Progenitor cell of endocrine pancreas (in vitro differentiated cells): Measurements from ENCODE around the gene CEBPG. TPM values are rescaled to one million over a fixed set of nuclear protein-coding genes. Genes with fewer than 3 reads are reported as not detected.
A peak's percentile ranks its signal among the peaks of the same experiment; 100 is the strongest.

Source experiments
- DNase-seq: peaks from one replicate; pipeline ENCODE4 v3.0.0; 2021; ENCODE audit warnings: low spot score; ENCODE audit not compliant: unreplicated experiment
- H3K27ac Mint-ChIP-seq: 2 replicates; pipeline ENCODE4 v1.8.0; 2021; ENCODE audit warnings: mild to moderate bottlenecking, moderate library complexity, mixed read lengths
- H3K27me3 Mint-ChIP-seq: 2 replicates; pipeline ENCODE4 v1.8.0; 2021; ENCODE audit warnings: mixed read lengths
- H3K36me3 Mint-ChIP-seq: 2 replicates; pipeline ENCODE4 v1.8.0; 2022; ENCODE audit warnings: mixed read lengths; ENCODE audit not compliant: insufficient read depth
- H3K4me1 Mint-ChIP-seq: 2 replicates; pipeline ENCODE4 v1.8.0; 2021; ENCODE audit warnings: low read depth, mixed read lengths
- H3K4me3 Mint-ChIP-seq: 2 replicates; pipeline ENCODE4 v1.8.0; 2021; ENCODE audit warnings: low read depth, mild to moderate bottlenecking, moderate library complexity, mixed read lengths
- H3K9me3 Mint-ChIP-seq: 2 replicates; pipeline ENCODE4 v1.8.0; 2021; ENCODE audit warnings: low read depth, mixed read lengths
- CTCF ChIP-seq: fragments of 200-600 bp; sonication (generic); IDR thresholded peaks from one replicate; pipeline ENCODE4 v1.5.0; 2021; ENCODE audit warnings: antibody characterized with exemption, mild to moderate bottlenecking; ENCODE audit not compliant: unreplicated experiment
- total RNA-seq: library from RNA; stranded (reverse); gene quantifications from 2 replicates; pipeline ENCODE4 v1.2.1, GENCODE V29; 2021

Gene CEBPG
- total RNA-seq, 1 donor from 2014 or later = 33.6 TPM

DNA sequence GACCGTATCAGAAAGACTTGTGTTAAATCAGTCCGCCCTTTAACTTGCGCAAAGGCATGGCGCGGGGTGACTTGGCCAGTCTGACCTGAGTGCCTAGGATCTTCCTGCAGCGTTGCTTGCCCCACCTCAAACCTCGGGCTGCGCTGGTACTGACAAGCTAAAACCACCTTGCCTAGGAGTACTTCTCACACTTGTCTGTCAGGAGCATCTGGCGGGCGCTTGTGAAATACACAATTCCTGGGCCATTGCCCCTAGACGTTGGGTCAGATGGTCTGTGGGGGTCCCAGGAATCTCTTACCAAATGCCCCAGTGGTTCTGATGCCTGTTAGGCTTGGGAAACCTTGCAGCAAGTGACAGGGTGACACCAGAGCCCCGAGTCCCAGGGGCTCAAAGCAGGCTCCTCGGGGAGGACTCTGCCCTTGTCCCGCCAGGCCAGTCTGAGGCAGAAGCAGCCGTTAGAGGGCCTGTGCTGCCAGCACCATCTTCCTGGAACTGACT is 12.9 kb downstream of the CEBPG start:
- Mint-ChIP-seq H3K4me3 (no peak overlapping the region), H3K36me3 (peaks cover 3% of the 10 kb centered on the region), H3K27ac (no peak overlapping the region), H3K27me3 (no peaks in the 10 kb centered on the region), H3K4me1 (no peaks in the 10 kb centered on the region), H3K9me3 (no peaks in the 10 kb centered on the region)
- DNase-seq = no peak
- no peak for TF ChIP-seq CTCF

- Mint-ChIP-seq H3K4me1 (no peaks in the 10 kb centered on the region), H3K9me3 (no peaks in the 10 kb centered on the region), H3K27me3 (no peaks in the 10 kb centered on the region), H3K27ac (no peak overlapping the region), H3K36me3 (peaks cover 3% of the 10 kb centered on the region), H3K4me3 (no peak overlapping the region)
- DNase-seq = no peak
- no peak for TF ChIP-seq CTCF
Measured at GRCh38 chr19:33387351-33388230, 14.1 kb downstream of the CEBPG start.

DNA sequence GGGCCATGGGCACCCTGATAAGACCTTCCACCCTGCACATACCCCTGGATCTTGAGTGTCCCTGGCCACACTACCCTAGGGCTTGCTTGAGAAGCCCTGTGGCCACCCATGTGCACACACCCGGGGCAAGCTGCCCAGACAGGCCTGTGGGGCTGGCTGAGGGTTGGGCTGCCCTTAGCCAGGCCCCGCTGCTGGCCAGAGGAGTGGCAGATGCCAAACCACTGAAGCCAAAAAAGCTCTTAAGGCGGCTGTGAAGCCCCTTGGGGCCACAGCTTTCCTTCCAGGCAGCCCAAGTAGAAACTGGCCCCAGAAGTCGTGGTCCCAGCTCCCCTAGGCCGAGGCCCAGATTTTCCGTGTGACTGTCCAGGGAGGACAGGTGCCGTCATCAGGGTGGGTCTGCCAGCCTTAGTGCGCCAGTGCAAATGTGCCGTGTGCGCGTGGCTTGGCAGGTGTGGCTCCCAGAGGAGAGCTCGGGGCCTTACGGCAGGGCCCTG is 14.8 kb downstream of the CEBPG start:
- Mint-ChIP-seq H3K27ac (no peak overlapping the region), H3K4me1 (no peaks in the 10 kb centered on the region), H3K27me3 (no peaks in the 10 kb centered on the region), H3K9me3 (no peaks in the 10 kb centered on the region), H3K4me3 (no peak overlapping the region), H3K36me3 (peaks cover 3% of the 10 kb centered on the region)
- no peak for DNase-seq
- TF ChIP-seq CTCF = no peak

- Mint-ChIP-seq H3K4me1 (peaks cover 6% of the 10 kb centered on the region), H3K36me3 (peaks cover under 1% of the 10 kb centered on the region), H3K27ac (peak overlapping the region; percentile 91), H3K4me3 (no peak overlapping the region), H3K27me3 (no peaks in the 10 kb centered on the region), H3K9me3 (no peaks in the 10 kb centered on the region)
- DNase-seq = no peak
- no peak for TF ChIP-seq CTCF
Measured at GRCh38 chr19:33388725-33389420, 15.4 kb downstream of the CEBPG start.

DNA sequence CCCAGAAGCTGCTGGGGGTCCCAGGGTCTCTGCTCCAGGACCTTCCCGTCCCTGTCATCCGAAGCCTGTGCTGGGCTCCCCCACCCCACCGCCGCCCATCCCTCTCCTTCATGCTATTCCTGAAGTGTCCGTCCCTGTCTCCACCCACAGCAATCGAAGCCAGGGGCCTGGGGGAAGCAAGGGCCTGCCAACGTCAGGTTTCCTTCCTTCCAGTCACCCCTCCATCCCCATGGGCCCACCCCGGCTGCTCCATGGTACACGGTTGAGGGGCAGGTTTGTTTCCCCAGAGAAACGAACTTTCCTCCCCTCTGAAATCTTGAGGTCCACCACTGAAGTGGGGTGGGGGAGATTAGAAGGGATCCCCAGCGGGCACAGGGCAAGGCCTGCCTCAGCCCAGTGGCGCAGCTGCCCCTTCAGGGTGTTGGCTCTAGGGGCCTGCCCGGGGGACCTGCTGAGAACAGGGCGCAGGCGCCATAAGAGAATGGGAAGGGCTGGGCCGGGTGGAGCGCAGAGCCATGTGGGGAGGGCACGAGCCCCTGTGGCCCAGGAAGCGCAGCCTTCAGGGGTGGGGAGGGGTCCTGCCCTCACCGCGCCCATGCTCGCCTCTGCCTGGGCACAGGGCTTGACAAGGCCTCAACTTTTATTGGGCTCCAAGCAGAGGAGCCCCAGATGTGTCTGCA is 16.1 kb downstream of the CEBPG start:
- Mint-ChIP-seq H3K9me3 (no peaks in the 10 kb centered on the region), H3K4me1 (peaks cover 7% of the 10 kb centered on the region), H3K27ac (no peak overlapping the region), H3K27me3 (no peaks in the 10 kb centered on the region), H3K4me3 (no peak overlapping the region), H3K36me3 (no peaks in the 10 kb centered on the region)
- TF ChIP-seq CTCF = no peak
- no peak for DNase-seq
